Measurements from ENCODE around the gene ZNF317.

The ZNF317 gene

GRCh38 chr19:9148697-9149096 lies 8.5 kb downstream of the ZNF317 start:
- Histone ChIP-seq H3K27me3 (ENCODE audit: control insufficient read depth, insufficient read depth, low read length) (no peaks in the 10 kb centered on the region), H3K36me3 (ENCODE audit: control insufficient read depth, insufficient read depth, low read length) (no peaks in the 10 kb centered on the region), H3K9me3 (ENCODE audit: control insufficient read depth, low read length) (peaks cover 4% of the 10 kb centered on the region), H3K4me1 (ENCODE audit: control insufficient read depth, insufficient read depth, low read length) (peaks cover 7% of the 10 kb centered on the region), H3K9ac (ENCODE audit: low read length) (no peak overlapping the region), H3K4me3 (ENCODE audit: low read length) (no peak overlapping the region)

GRCh38 chr19:9149997-9150396 lies 9.8 kb downstream of the ZNF317 start:
- no peaks in the 10 kb centered on the region for H3K9me3 ChIP-seq (ENCODE audit: control insufficient read depth, low read length)
- no peak overlapping the region for H3K9ac ChIP-seq (ENCODE audit: low read length)
- H3K36me3 ChIP-seq (ENCODE audit: control insufficient read depth, insufficient read depth, low read length) = no peaks in the 10 kb centered on the region
- H3K27me3 ChIP-seq (ENCODE audit: control insufficient read depth, insufficient read depth, low read length) = no peaks in the 10 kb centered on the region
- H3K4me3 ChIP-seq (ENCODE audit: low read length) = no peak overlapping the region
- peaks cover 7% of the 10 kb centered on the region for H3K4me1 ChIP-seq (ENCODE audit: control insufficient read depth, insufficient read depth, low read length)

- Histone ChIP-seq H3K9ac (ENCODE audit: low read length) (no peak overlapping the region), H3K27me3 (ENCODE audit: control insufficient read depth, insufficient read depth, low read length) (no peaks in the 10 kb centered on the region), H3K4me1 (ENCODE audit: control insufficient read depth, insufficient read depth, low read length) (peaks cover 7% of the 10 kb centered on the region), H3K9me3 (ENCODE audit: control insufficient read depth, low read length) (no peaks in the 10 kb centered on the region), H3K36me3 (ENCODE audit: control insufficient read depth, insufficient read depth, low read length) (no peaks in the 10 kb centered on the region), H3K4me3 (ENCODE audit: low read length) (no peak overlapping the region)
These were observed 10.5 kb downstream of the ZNF317 start for GRCh38 chr19:9150650-9151049.

GRCh38 chr19:9151367-9151766 lies 11.2 kb downstream of the ZNF317 start:
- Histone ChIP-seq H3K9ac (ENCODE audit: low read length) (no peak overlapping the region), H3K9me3 (ENCODE audit: control insufficient read depth, low read length) (no peaks in the 10 kb centered on the region), H3K36me3 (ENCODE audit: control insufficient read depth, insufficient read depth, low read length) (no peaks in the 10 kb centered on the region)

GRCh38 chr19:9155591-9155990 lies 15.4 kb downstream of the ZNF317 start:
- no peak overlapping the region for H3K4me3 ChIP-seq (ENCODE audit: low read length)

More at GRCh38 chr19:9151367-9151766, 11.2 kb downstream of the ZNF317 start:
- peaks cover 7% of the 10 kb centered on the region for H3K4me1 ChIP-seq (ENCODE audit: control insufficient read depth, insufficient read depth, low read length)
- no peak overlapping the region for H3K4me3 ChIP-seq (ENCODE audit: low read length)
- H3K27me3 ChIP-seq (ENCODE audit: control insufficient read depth, insufficient read depth, low read length) = no peaks in the 10 kb centered on the region

GRCh38 chr19:9156304-9156703 lies 16.1 kb downstream of the ZNF317 start:
- H3K9me3 ChIP-seq (ENCODE audit: control insufficient read depth, low read length) = peaks cover 5% of the 10 kb centered on the region
- H3K4me1 ChIP-seq (ENCODE audit: control insufficient read depth, insufficient read depth, low read length) = no peaks in the 10 kb centered on the region
- no peaks in the 10 kb centered on the region for H3K27me3 ChIP-seq (ENCODE audit: control insufficient read depth, insufficient read depth, low read length)
- no peak overlapping the region for H3K4me3 ChIP-seq (ENCODE audit: low read length)
- no peak overlapping the region for H3K9ac ChIP-seq (ENCODE audit: low read length)
- H3K36me3 ChIP-seq (ENCODE audit: control insufficient read depth, insufficient read depth, low read length) = peaks cover 24% of the 10 kb centered on the region

More at GRCh38 chr19:9155591-9155990, 15.4 kb downstream of the ZNF317 start:
- peaks cover 17% of the 10 kb centered on the region for H3K36me3 ChIP-seq (ENCODE audit: control insufficient read depth, insufficient read depth, low read length)
- H3K9ac ChIP-seq (ENCODE audit: low read length) = no peak overlapping the region
- H3K27me3 ChIP-seq (ENCODE audit: control insufficient read depth, insufficient read depth, low read length) = no peaks in the 10 kb centered on the region
- H3K9me3 ChIP-seq (ENCODE audit: control insufficient read depth, low read length) = peaks cover 5% of the 10 kb centered on the region
- no peaks in the 10 kb centered on the region for H3K4me1 ChIP-seq (ENCODE audit: control insufficient read depth, insufficient read depth, low read length)

GRCh38 chr19:9159891-9160290 lies 19.7 kb downstream of the ZNF317 start:
- Histone ChIP-seq H3K36me3 (ENCODE audit: control insufficient read depth, insufficient read depth, low read length) (peaks cover 32% of the 10 kb centered on the region), H3K9ac (ENCODE audit: low read length) (no peak overlapping the region), H3K4me1 (ENCODE audit: control insufficient read depth, insufficient read depth, low read length) (no peaks in the 10 kb centered on the region), H3K27me3 (ENCODE audit: control insufficient read depth, insufficient read depth, low read length) (no peaks in the 10 kb centered on the region), H3K4me3 (ENCODE audit: low read length) (no peak overlapping the region), H3K9me3 (ENCODE audit: control insufficient read depth, low read length) (peaks cover 5% of the 10 kb centered on the region)

GRCh38 chr19:9161427-9161826 lies 21.2 kb downstream of the ZNF317 start:
- Histone ChIP-seq H3K9me3 (ENCODE audit: control insufficient read depth, low read length) (peaks cover 5% of the 10 kb centered on the region), H3K4me3 (ENCODE audit: low read length) (no peak overlapping the region), H3K9ac (ENCODE audit: low read length) (no peak overlapping the region), H3K36me3 (ENCODE audit: control insufficient read depth, insufficient read depth, low read length) (peaks cover 32% of the 10 kb centered on the region), H3K27me3 (ENCODE audit: control insufficient read depth, insufficient read depth, low read length) (no peaks in the 10 kb centered on the region), H3K4me1 (ENCODE audit: control insufficient read depth, insufficient read depth, low read length) (no peaks in the 10 kb centered on the region)

- Histone ChIP-seq H3K27me3 (ENCODE audit: control insufficient read depth, insufficient read depth, low read length) (no peaks in the 10 kb centered on the region), H3K9me3 (ENCODE audit: control insufficient read depth, low read length) (peaks cover 3% of the 10 kb centered on the region)
These were observed 25.1 kb downstream of the ZNF317 start for GRCh38 chr19:9165261-9165660.

GRCh38 chr19:9166846-9167245 lies 26.6 kb downstream of the ZNF317 start:
- Histone ChIP-seq H3K4me3 (ENCODE audit: low read length) (no peak overlapping the region), H3K36me3 (ENCODE audit: control insufficient read depth, insufficient read depth, low read length) (peaks cover 3% of the 10 kb centered on the region), H3K9me3 (ENCODE audit: control insufficient read depth, low read length) (no peaks in the 10 kb centered on the region), H3K27me3 (ENCODE audit: control insufficient read depth, insufficient read depth, low read length) (no peaks in the 10 kb centered on the region), H3K9ac (ENCODE audit: low read length) (no peak overlapping the region), H3K4me1 (ENCODE audit: control insufficient read depth, insufficient read depth, low read length) (no peaks in the 10 kb centered on the region)

More at GRCh38 chr19:9165261-9165660, 25.1 kb downstream of the ZNF317 start:
- Histone ChIP-seq H3K4me3 (ENCODE audit: low read length) (no peak overlapping the region), H3K4me1 (ENCODE audit: control insufficient read depth, insufficient read depth, low read length) (no peaks in the 10 kb centered on the region), H3K9ac (ENCODE audit: low read length) (no peak overlapping the region), H3K36me3 (ENCODE audit: control insufficient read depth, insufficient read depth, low read length) (peaks cover 19% of the 10 kb centered on the region)

- no peaks in the 10 kb centered on the region for H3K4me1 ChIP-seq (ENCODE audit: control insufficient read depth, insufficient read depth, low read length)
- H3K9ac ChIP-seq (ENCODE audit: low read length) = no peak overlapping the region
- no peaks in the 10 kb centered on the region for H3K27me3 ChIP-seq (ENCODE audit: control insufficient read depth, insufficient read depth, low read length)
- no peaks in the 10 kb centered on the region for H3K9me3 ChIP-seq (ENCODE audit: control insufficient read depth, low read length)
- H3K36me3 ChIP-seq (ENCODE audit: control insufficient read depth, insufficient read depth, low read length) = no peaks in the 10 kb centered on the region
- no peak overlapping the region for H3K4me3 ChIP-seq (ENCODE audit: low read length)
These were observed 31.3 kb downstream of the ZNF317 start for GRCh38 chr19:9171393-9171991.

GRCh38 chr19:9175326-9175725 lies 35.1 kb downstream of the ZNF317 start:
- no peak overlapping the region for H3K9ac ChIP-seq (ENCODE audit: low read length)
- H3K4me1 ChIP-seq (ENCODE audit: control insufficient read depth, insufficient read depth, low read length) = no peaks in the 10 kb centered on the region
- H3K4me3 ChIP-seq (ENCODE audit: low read length) = no peak overlapping the region
- no peaks in the 10 kb centered on the region for H3K36me3 ChIP-seq (ENCODE audit: control insufficient read depth, insufficient read depth, low read length)
- H3K27me3 ChIP-seq (ENCODE audit: control insufficient read depth, insufficient read depth, low read length) = no peaks in the 10 kb centered on the region
- H3K9me3 ChIP-seq (ENCODE audit: control insufficient read depth, low read length) = no peaks in the 10 kb centered on the region

GRCh38 chr19:9178901-9179300 lies 38.7 kb downstream of the ZNF317 start, which contains the start of gene OR7D2:
TSS of gene OR7D2 (plus strand) at chr19:9178979. CDS start at chr19:9185782, 6,803 bp downstream.
- Histone ChIP-seq H3K4me1 (ENCODE audit: control insufficient read depth, insufficient read depth, low read length) (no peaks in the 10 kb centered on the region), H3K9me3 (ENCODE audit: control insufficient read depth, low read length) (no peaks in the 10 kb centered on the region), H3K27me3 (ENCODE audit: control insufficient read depth, insufficient read depth, low read length) (no peaks in the 10 kb centered on the region), H3K9ac (ENCODE audit: low read length) (no peak within 1 kb of the TSS), H3K36me3 (ENCODE audit: control insufficient read depth, insufficient read depth, low read length) (no peaks in the 10 kb centered on the region), H3K4me3 (ENCODE audit: low read length) (no peak within 1 kb of the TSS)

All from mucosa of stomach (tissue), 1 donor.